ENCODE data around the gene GMDS.

The GMDS gene

GRCh38 chr6:1724616-1725015 is 520.8 kb downstream of the GMDS start:
- no peak for DNase-seq

DNA sequence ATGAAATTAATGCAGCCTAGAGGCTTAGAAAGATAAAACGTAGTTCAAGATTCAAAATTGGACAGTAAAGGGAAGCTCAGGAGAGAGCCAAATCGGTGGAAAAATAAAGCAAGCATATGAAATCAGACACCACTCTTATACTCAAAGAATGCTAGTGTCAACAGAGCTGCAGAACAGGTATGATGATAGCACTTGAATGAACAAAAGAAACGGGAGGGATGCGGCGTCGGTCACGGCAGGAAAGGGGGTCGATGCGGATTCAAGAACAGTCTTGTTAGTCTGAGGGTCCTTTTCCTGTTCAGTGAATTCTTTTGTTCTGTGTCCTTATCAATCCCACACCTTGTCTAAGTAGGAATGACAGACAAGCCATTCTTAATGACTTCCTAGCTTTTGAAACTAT is 521.3 kb downstream of the GMDS start:
- DNase-seq, result no peak

- no peak for DNase-seq
Observed at GRCh38 chr6:1722801-1723200, 522.6 kb downstream of the GMDS start.

GRCh38 chr6:1720620-1721322 is 524.6 kb downstream of the GMDS start:
- no peak for DNase-seq

DNA sequence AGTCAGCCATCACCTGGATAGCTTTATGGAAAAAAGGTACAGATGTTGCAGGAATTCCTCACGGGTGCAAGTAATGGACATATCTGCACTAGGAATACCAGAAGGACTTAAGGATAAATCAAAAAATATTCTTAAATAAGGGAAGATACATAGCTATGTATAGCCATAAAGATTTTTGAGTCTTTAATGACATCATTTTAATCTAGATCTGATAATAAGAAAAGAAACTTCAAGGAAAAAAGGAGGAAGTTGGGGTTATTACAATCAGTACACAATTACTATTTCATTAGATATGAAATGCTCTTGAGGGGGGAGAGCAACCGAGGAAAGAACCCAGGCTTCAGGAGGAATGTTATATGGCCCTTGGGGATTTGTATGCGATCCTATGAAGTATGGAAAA is 525.5 kb downstream of the GMDS start:
- no peak for DNase-seq

DNA sequence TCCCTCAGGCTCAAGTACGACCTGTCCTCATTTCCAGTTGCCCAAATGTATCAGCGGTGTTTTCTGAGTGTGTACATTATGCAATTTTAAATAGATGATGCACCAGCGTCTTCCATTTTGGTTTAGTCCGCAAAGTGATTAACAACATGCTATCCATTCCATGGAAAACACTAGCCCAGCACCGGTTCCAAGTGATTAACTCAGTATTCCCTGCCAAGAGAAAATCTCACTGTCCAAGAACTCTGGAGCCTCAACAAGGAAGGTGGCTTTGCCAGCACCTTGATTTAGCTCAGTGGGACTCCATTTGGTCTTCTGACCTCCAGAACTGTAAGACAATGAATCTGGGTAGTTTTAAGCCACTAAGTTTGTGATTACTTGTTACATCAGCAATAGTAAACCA is 528.5 kb downstream of the GMDS start:
- DNase-seq, result no peak

GRCh38 chr6:1716396-1716795 is 529.0 kb downstream of the GMDS start:
- no peak for DNase-seq

GRCh38 chr6:1715336-1715735 is 530.1 kb downstream of the GMDS start:
- DNase-seq, result no peak

DNA sequence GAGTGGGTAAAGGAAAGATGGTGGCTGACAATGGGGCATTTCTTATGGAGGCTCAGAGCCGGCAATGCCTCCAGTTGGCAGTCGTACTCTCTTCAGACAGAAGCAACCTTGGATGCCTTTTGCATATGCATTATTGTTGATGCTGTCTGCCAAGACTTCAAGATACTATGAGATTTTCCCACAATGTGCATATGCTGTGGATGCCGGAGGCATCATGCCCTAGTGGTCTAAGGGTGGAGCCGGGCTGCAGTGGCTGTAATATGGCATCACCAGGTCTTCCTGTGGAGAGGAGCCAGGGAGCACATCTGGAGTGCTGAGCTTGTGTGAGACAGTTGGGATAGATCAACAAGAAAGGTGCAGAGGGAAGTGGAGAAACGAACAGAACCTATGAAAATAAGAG is 530.8 kb downstream of the GMDS start:
- no peak for DNase-seq

DNA sequence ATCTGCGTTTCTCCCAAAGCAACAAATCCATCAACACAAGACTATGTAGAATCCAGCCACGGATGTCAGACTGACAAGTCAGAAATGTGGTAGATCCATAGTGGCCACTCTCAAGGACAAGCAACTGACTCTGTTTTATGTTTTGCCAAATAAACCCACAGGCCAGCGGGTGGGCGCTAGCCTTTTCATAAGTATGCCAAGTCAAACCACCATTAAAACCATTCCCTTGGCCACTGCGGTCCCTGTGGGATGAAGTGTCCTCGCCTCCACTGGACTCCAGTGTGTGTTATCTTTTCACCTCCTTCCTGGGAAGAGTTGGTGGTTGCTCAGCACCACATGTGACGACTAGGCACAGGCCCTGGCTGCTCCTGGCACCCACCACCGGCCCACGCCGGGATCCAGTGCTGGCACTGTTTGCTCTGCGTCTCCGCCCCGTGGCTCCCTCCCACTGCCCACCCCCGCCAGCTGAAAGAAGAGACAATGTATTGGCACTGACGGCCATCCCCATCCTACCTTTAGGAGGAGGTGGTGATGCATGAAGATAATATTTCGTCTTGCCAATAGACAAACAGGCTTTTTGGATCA is 532.3 kb downstream of the GMDS start:
- DNase-seq, result no peak

DNA sequence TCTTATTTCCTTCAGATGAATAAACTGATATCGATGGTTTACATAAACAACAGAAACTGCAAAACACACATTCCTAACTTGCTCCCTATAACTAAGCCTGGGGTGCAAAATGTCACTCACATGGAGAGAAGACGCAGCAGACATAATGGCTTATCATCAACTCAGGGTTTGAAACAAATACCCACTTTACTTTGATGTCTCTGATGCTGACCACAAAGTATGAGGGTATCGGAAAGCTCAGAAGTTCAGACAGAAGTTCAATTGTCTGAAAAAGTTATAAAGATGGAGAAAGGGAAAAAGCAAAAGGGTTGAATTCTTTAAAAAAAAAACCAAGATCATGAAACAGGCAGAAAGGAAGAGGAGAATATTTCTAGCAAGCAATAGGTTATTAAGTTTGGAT is 533.0 kb downstream of the GMDS start:
- no peak for DNase-seq

- DNase-seq, result no peak
Observed at GRCh38 chr6:1711136-1711535, 534.3 kb downstream of the GMDS start.

DNA sequence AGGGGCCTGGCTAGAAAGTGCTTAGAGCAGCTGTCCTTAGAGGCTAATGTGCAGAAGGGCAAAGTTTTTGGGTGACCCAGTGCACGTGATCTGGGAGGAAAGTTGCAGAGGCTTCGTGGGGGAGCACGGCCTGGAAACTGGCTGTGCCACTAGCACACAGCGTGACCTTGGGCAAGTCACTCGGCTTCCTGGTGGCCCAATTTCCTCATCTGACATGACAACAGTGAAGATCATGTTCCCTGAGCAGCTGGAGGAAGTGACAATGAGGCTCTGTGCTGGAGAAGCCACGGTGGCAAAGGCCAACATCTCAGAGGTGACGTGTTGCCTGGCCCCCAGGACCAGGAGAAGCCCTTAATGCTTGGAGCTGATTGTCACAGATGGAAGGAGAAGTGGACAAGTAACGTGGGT is 536.2 kb downstream of the GMDS start:
- DNase-seq, result no peak

- DNase-seq, result no peak
Observed at GRCh38 chr6:1708820-1709219, 536.6 kb downstream of the GMDS start.

GRCh38 chr6:1708122-1708521 is 537.3 kb downstream of the GMDS start:
- no peak for DNase-seq

GRCh38 chr6:1705630-1706029 is 539.8 kb downstream of the GMDS start:
- DNase-seq, result no peak

- DNase-seq, result no peak
Observed at GRCh38 chr6:1705183-1705582, 540.2 kb downstream of the GMDS start.

GRCh38 chr6:1704711-1705110 is 540.7 kb downstream of the GMDS start:
- DNase-seq, result no peak

GRCh38 chr6:1703923-1704322 is 541.5 kb downstream of the GMDS start:
- DNase-seq, result no peak

DNA sequence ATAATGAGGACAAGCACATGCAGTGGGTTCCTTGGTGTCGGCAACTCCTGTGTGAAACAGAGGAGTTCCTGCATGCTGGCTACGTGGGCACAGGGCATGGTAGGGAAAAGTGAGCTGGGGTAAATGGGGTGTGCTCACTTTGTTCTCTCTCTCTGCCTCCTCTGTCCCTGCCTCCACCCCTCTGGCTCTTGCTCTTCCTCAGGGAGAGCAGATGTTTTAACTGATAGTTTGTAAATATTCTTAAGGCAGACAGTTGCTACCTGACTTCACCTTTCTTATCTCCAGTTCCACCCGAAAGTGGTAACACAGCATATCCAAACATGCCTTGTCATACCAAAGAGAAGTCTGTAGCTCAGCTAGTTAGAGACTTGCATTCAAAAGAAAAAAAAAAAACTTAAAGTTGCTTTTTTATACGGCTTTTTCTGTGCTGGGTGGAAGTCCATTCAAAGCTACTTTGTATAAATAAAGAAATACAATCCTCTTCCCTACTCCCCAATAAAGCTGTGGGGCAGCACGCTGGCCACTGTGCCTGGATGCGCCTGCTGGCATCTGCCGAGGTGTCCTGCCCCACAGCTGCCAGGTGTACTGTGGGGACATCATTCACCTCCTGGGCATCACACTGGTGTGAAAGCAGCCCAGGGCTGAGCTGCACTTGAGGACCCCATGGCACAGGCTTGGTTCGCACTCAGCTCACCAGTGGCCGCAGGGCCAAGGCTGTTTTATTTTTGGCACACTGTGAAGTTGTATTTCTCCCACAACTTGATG is 542.1 kb downstream of the GMDS start:
- DNase-seq, result no peak

- no peak for DNase-seq
Observed at GRCh38 chr6:1702580-1703051, 542.8 kb downstream of the GMDS start.

DNA sequence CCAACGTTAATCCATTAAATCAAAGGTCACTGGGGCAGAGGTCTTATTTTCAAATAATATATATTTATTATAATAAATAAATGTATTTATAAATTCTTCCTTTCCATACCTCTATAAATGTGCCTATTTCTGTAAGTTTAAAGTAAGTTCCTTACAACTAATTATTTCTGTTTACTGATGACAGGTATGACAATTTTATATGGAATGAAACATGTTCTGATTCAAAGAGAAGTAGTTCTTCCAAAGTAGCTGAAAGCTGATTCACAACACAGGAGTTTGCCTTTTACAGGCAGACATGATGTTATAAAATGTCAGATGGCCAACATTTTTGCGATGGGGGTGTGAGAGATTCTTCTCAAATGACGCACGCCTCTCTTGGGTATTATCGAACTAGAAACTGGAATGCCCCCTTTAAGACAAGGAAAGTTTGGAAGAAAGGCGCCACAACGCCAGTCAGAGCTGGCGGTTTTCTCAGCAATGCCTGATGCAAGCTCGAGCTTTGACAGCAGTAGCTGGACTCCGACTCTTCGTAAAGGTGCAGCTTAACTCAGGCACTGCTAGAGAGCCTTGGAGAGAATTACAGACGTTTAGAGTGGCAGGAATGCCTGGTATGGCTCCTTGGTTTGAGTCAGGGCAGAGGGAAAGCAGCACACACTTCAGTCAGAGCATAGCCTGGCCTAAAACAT is 543.6 kb downstream of the GMDS start:
- DNase-seq, result no peak

- DNase-seq, result no peak
Observed at GRCh38 chr6:1700278-1700967, 545.0 kb downstream of the GMDS start.

All from activated CD4-positive, CD25-positive, alpha-beta regulatory T cell (primary cell).